Calu3 (cell line): ENCODE results near the gene PRKN. TPM values are rescaled to one million over a fixed set of nuclear protein-coding genes. Genes with fewer than 3 reads are reported as not detected.

ENCODE experiments used
- BruUV-seq: library from RNA; stranded (reverse); fragments of 400-500 nt; replicated peaks from 2 replicates; lab custom pipeline; 2021; lab: Mats Ljungman, UMichigan
- CTCF ChIA-PET: fragments of 300-600 bp; sonication (Branson Sonifier 250); formaldehyde crosslinking; loops from one replicate; lab custom pipeline; 2022; ENCODE audit warnings: antibody characterized with exemption; lab: Charles Lee
- DNase-seq: peaks from one replicate; pipeline ENCODE4 v3.0.0; 2022
- H3K27ac Mint-ChIP-seq: one replicate; pipeline ENCODE4 v1.8.0; 2022; ENCODE audit warnings: mixed read lengths; ENCODE audit not compliant: unreplicated experiment
- H3K27me3 Mint-ChIP-seq: one replicate; pipeline ENCODE4 v1.8.0; 2022; ENCODE audit warnings: mixed read lengths; ENCODE audit not compliant: unreplicated experiment
- H3K36me3 Mint-ChIP-seq: one replicate; pipeline ENCODE4 v1.8.0; 2022; ENCODE audit warnings: mild to moderate bottlenecking, moderate library complexity, mixed read lengths; ENCODE audit not compliant: insufficient read depth, unreplicated experiment
- H3K4me1 Mint-ChIP-seq: one replicate; pipeline ENCODE4 v1.8.0; 2022; ENCODE audit warnings: mild to moderate bottlenecking, low read depth, mixed read lengths; ENCODE audit not compliant: unreplicated experiment
- H3K4me3 Mint-ChIP-seq: one replicate; pipeline ENCODE4 v1.8.0; 2022; ENCODE audit warnings: mild to moderate bottlenecking, low read depth, moderate library complexity, mixed read lengths; ENCODE audit not compliant: unreplicated experiment
- H3K9me3 Mint-ChIP-seq: one replicate; pipeline ENCODE4 v1.8.0; 2022; ENCODE audit warnings: low read depth, mixed read lengths; ENCODE audit not compliant: unreplicated experiment
- CTCF ChIP-seq: fragments of 200-600 bp; IDR thresholded peaks from one replicate; pipeline ENCODE4 v1.8.0; 2022; ENCODE audit warnings: antibody characterized with exemption; ENCODE audit not compliant: unreplicated experiment
- intact Hi-C: fragments of 100-400 bp; cut with micrococcal nuclease; formaldehyde crosslinking; loops from one replicate; pipeline ENCODE4 v1.10.0; 2022; ENCODE audit not compliant: unreplicated experiment
- total RNA-seq: library from RNA; stranded (reverse); gene quantifications from 2 replicates; pipeline ENCODE4 v1.2.3, GENCODE V29; 2022

PRKN gene
- total RNA-seq, 1 experiment from 2014 or later = 3.8 TPM

GRCh38 chr6:162713974-162714780, 13.4 kb downstream of the PRKN start:
- Mint-ChIP-seq H3K27me3 (no peaks in the 10 kb centered on the region), H3K9me3 (peaks cover 5% of the 10 kb centered on the region), H3K36me3 (no peaks in the 10 kb centered on the region), H3K4me1 (no peaks in the 10 kb centered on the region), H3K27ac (no peak overlapping the region), H3K4me3 (no peak overlapping the region)
- no TSS peak for BruUV-seq
- intact Hi-C loops = no loop called here
- CTCF ChIA-PET = interaction anchor here (0.5 kb wide), 1 partner anchor 935 kb away, joined by 3 read pairs; no protein-coding TSS in a partner anchor
- TF ChIP-seq CTCF = no peak
- DNase-seq = no peak

- BruUV-seq = no TSS peak
- no peaks in the 10 kb centered on the region for H3K27me3 Mint-ChIP-seq
- intact Hi-C loops = no loop called here
- H3K4me3 Mint-ChIP-seq = no peak overlapping the region
- no peak for TF ChIP-seq CTCF
- H3K4me1 Mint-ChIP-seq = no peaks in the 10 kb centered on the region
- no peak overlapping the region for H3K27ac Mint-ChIP-seq
- H3K9me3 Mint-ChIP-seq = peaks cover 3% of the 10 kb centered on the region
- no peak for DNase-seq
- no peaks in the 10 kb centered on the region for H3K36me3 Mint-ChIP-seq
- CTCF ChIA-PET = no interaction called here
Observed at GRCh38 chr6:162712694-162713093, 14.9 kb downstream of the PRKN start.

- Mint-ChIP-seq H3K9me3 (no peaks in the 10 kb centered on the region), H3K4me3 (no peak overlapping the region), H3K27me3 (no peaks in the 10 kb centered on the region), H3K36me3 (no peaks in the 10 kb centered on the region), H3K4me1 (no peaks in the 10 kb centered on the region), H3K27ac (no peak overlapping the region)
- CTCF ChIA-PET = no interaction called here
- DNase-seq = no peak
- intact Hi-C loops = no loop called here
- TF ChIP-seq CTCF = no peak
- no TSS peak for BruUV-seq
Observed at GRCh38 chr6:162711376-162711775, 16.2 kb downstream of the PRKN start.

GRCh38 chr6:162710936-162711335, 16.6 kb downstream of the PRKN start:
- Mint-ChIP-seq H3K9me3 (no peaks in the 10 kb centered on the region), H3K27me3 (no peaks in the 10 kb centered on the region), H3K4me3 (no peak overlapping the region), H3K36me3 (no peaks in the 10 kb centered on the region), H3K27ac (no peak overlapping the region), H3K4me1 (no peaks in the 10 kb centered on the region)
- no peak for TF ChIP-seq CTCF
- CTCF ChIA-PET = no interaction called here
- DNase-seq = no peak
- BruUV-seq = no TSS peak
- intact Hi-C loops = no loop called here
